Subcutaneous abdominal adipose tissue (tissue), 5 donors: ENCODE measurements around the gene COG5.

Source experiments
- H3K27ac ChIP-seq: one replicate; pipeline ENCODE4 v1.7.0; 2013; ENCODE audit warnings: low read depth, mild to moderate bottlenecking, inconsistent platforms, low read length, moderate library complexity
- H3K27me3 ChIP-seq, 5 donors: one replicate each; pipeline ENCODE4 v1.7.0; 2013; ENCODE audit warnings: low read length in 5 of 5, inconsistent platforms in 1 of 5; ENCODE audit not compliant: control insufficient read depth in 5 of 5, insufficient read depth in 4 of 5
- H3K36me3 ChIP-seq, 5 donors: one replicate each; pipeline ENCODE4 v1.7.0; 2013; ENCODE audit warnings: low read length in 5 of 5; ENCODE audit not compliant: control insufficient read depth in 5 of 5, insufficient read depth in 5 of 5
- H3K4me1 ChIP-seq, 5 donors: one replicate each; pipeline ENCODE4 v1.7.0; 2013; ENCODE audit warnings: low read length in 5 of 5, mild to moderate bottlenecking in 3 of 5, moderate library complexity in 1 of 5; ENCODE audit not compliant: control insufficient read depth in 5 of 5, insufficient read depth in 5 of 5
- H3K4me3 ChIP-seq, 5 donors: one replicate each; pipeline ENCODE4 v1.7.0; 2013; ENCODE audit warnings: low read length in 5 of 5, low read depth in 1 of 5
- H3K9ac ChIP-seq, 5 donors: one replicate each; pipeline ENCODE4 v1.7.0; 2013; ENCODE audit warnings: low read length in 5 of 5, mild to moderate bottlenecking in 4 of 5, moderate library complexity in 3 of 5
- H3K9me3 ChIP-seq, 5 donors: one replicate each; pipeline ENCODE4 v1.7.0; 2013; ENCODE audit warnings: low read length in 5 of 5; ENCODE audit not compliant: control insufficient read depth in 5 of 5
- donor health status: healthy.
- donor health status: healthy.
- donor health status: healthy.
- donor health status: healthy.
- donor health status: healthy.

COG5 gene

GRCh38 chr7:107196834-107197610 lies 366.7 kb downstream of the COG5 start:
- Histone ChIP-seq H3K4me1 (peaks cover 0 to 10% (median 7%) of the 10 kb centered on the region in 5 donors), H3K4me3 (no peak overlapping the region), H3K9ac (no peak overlapping the region), H3K9me3 (no peaks in the 10 kb centered on the region), H3K36me3 (peaks cover 62 to 93% (median 69%) of the 10 kb centered on the region in 5 donors), H3K27ac (no peak overlapping the region), H3K27me3 (no peaks in the 10 kb centered on the region)

GRCh38 chr7:107194052-107194451 lies 369.7 kb downstream of the COG5 start:
- no peak overlapping the region for H3K27ac ChIP-seq
- H3K9me3 ChIP-seq, result no peaks in the 10 kb centered on the region
- H3K9ac ChIP-seq, result no peak overlapping the region
- H3K36me3 ChIP-seq, result peaks cover 60 to 91% (median 71%) of the 10 kb centered on the region in 5 donors
- H3K27me3 ChIP-seq, result no peaks in the 10 kb centered on the region
- H3K4me1 ChIP-seq, result peaks cover 0 to 9% (median 0%) of the 10 kb centered on the region in 5 donors
- H3K4me3 ChIP-seq, result no peak overlapping the region

GRCh38 chr7:107190090-107190489 lies 373.6 kb downstream of the COG5 start:
- Histone ChIP-seq H3K27ac (no peak overlapping the region), H3K9me3 (no peaks in the 10 kb centered on the region), H3K27me3 (no peaks in the 10 kb centered on the region), H3K4me1 (peaks cover 0 to 21% (median 5%) of the 10 kb centered on the region in 5 donors), H3K9ac (no peak overlapping the region), H3K36me3 (peaks cover 60 to 93% (median 81%) of the 10 kb centered on the region in 5 donors), H3K4me3 (no peak overlapping the region)

GRCh38 chr7:107187774-107188173 lies 375.9 kb downstream of the COG5 start:
- H3K27ac ChIP-seq, result no peak overlapping the region
- H3K4me1 ChIP-seq, result peaks cover 0 to 16% (median 5%) of the 10 kb centered on the region in 5 donors
- H3K36me3 ChIP-seq, result peaks cover 69 to 93% (median 90%) of the 10 kb centered on the region in 5 donors
- no peak overlapping the region for H3K9ac ChIP-seq
- H3K27me3 ChIP-seq, result no peaks in the 10 kb centered on the region
- no peak overlapping the region for H3K4me3 ChIP-seq
- no peaks in the 10 kb centered on the region for H3K9me3 ChIP-seq

GRCh38 chr7:107186240-107186639 lies 377.5 kb downstream of the COG5 start:
- no peak overlapping the region for H3K9ac ChIP-seq
- H3K4me3 ChIP-seq, result no peak overlapping the region
- no peaks in the 10 kb centered on the region for H3K9me3 ChIP-seq
- peaks cover 0 to 16% (median 5%) of the 10 kb centered on the region in 5 donors for H3K4me1 ChIP-seq
- no peaks in the 10 kb centered on the region for H3K27me3 ChIP-seq
- no peak overlapping the region for H3K27ac ChIP-seq
- H3K36me3 ChIP-seq, result peaks cover 62 to 90% (median 86%) of the 10 kb centered on the region in 5 donors

- H3K4me1 ChIP-seq, result peaks cover 0 to 20% (median 9%) of the 10 kb centered on the region in 5 donors
- H3K27ac ChIP-seq, result no peak overlapping the region
- H3K9ac ChIP-seq, result no peak overlapping the region
- H3K36me3 ChIP-seq, result peaks cover 63 to 90% (median 81%) of the 10 kb centered on the region in 5 donors
- H3K27me3 ChIP-seq, result no peaks in the 10 kb centered on the region
- H3K4me3 ChIP-seq, result no peak overlapping the region
- H3K9me3 ChIP-seq, result no peaks in the 10 kb centered on the region
Measured at GRCh38 chr7:107185716-107186115, 378.0 kb downstream of the COG5 start.

- Histone ChIP-seq H3K36me3 (peaks cover 32 to 56% (median 46%) of the 10 kb centered on the region in 5 donors), H3K9ac (no peak overlapping the region), H3K27ac (peak overlapping the region; percentile 59), H3K9me3 (no peaks in the 10 kb centered on the region), H3K27me3 (no peaks in the 10 kb centered on the region), H3K4me1 (peaks cover 0 to 34% (median 25%) of the 10 kb centered on the region in 5 donors), H3K4me3 (no peak overlapping the region)
Measured at GRCh38 chr7:107181172-107181571, 382.5 kb downstream of the COG5 start.

- peaks cover 25 to 48% (median 38%) of the 10 kb centered on the region in 5 donors for H3K36me3 ChIP-seq
- H3K4me1 ChIP-seq, result peaks cover 0 to 35% (median 25%) of the 10 kb centered on the region in 5 donors
- no peak overlapping the region for H3K9ac ChIP-seq
- peak overlapping the region; percentile 59 for H3K27ac ChIP-seq
- no peaks in the 10 kb centered on the region for H3K27me3 ChIP-seq
- H3K9me3 ChIP-seq, result no peaks in the 10 kb centered on the region
- H3K4me3 ChIP-seq, result no peak overlapping the region
Measured at GRCh38 chr7:107180378-107180777, 383.3 kb downstream of the COG5 start.

- peaks cover 18 to 40% (median 32%) of the 10 kb centered on the region in 5 donors for H3K36me3 ChIP-seq
- no peaks in the 10 kb centered on the region for H3K27me3 ChIP-seq
- H3K9me3 ChIP-seq, result no peaks in the 10 kb centered on the region
- no peak overlapping the region for H3K4me3 ChIP-seq
- H3K27ac ChIP-seq, result peak overlapping the region; percentile 45
- H3K9ac ChIP-seq, result no peak overlapping the region
- H3K4me1 ChIP-seq, result peaks cover 0 to 44% (median 29%) of the 10 kb centered on the region in 5 donors
Measured at GRCh38 chr7:107179326-107180164, 384.2 kb downstream of the COG5 start.
